HepG2 (cell line): ENCODE results near the gene ESYT3. TPM values are rescaled to one million over a fixed set of nuclear protein-coding genes. Genes with fewer than 3 reads are reported as not detected.
A peak's percentile ranks its signal among the peaks of the same experiment; 100 is the strongest.

Source experiments
- BCLAF1 ChIP-seq: fragments of 450-650 bp; IDR thresholded peaks from 2 replicates; pipeline ENCODE4 v1.6.1; 2017; ENCODE audit warnings: mild to moderate bottlenecking
- DPF2 ChIP-seq: sonication (generic); formaldehyde crosslinking; IDR thresholded peaks from 2 replicates; pipeline ENCODE4 v1.4.0; 2020; ENCODE audit warnings: mild to moderate bottlenecking, low read depth, missing genetic modification reagents, borderline replicate concordance
- GATA4 ChIP-seq: sonication (generic); IDR thresholded peaks from 2 replicates; pipeline ENCODE4 v1.6.1; 2016; ENCODE audit warnings: antibody characterized with exemption, low read depth, borderline replicate concordance
- HMGXB4 ChIP-seq, 2 experiments: sonication (generic) in 1 of 2; formaldehyde crosslinking in 1 of 2; IDR thresholded peaks; 2 replicates each; pipeline versions ENCODE4 v1.4.0 to v1.6.1; 2018 to 2020; ENCODE audit warnings: missing genetic modification reagents in 2 of 2, borderline replicate concordance in 1 of 2, low read depth in 1 of 2, mild to moderate bottlenecking in 1 of 2, missing biosample characterization in 1 of 2
- KLF16 ChIP-seq, 2 experiments: sonication (generic) in 1 of 2; formaldehyde crosslinking in 1 of 2; IDR thresholded peaks; 2 replicates each; pipeline versions ENCODE4 v1.6.1 to v1.8.0; 2016 to 2023; ENCODE audit warnings: missing genetic modification reagents in 2 of 2, missing compliant biosample characterization in 1 of 2
- NAIF1 ChIP-seq: sonication (generic); formaldehyde crosslinking; IDR thresholded peaks from 2 replicates; pipeline ENCODE4 v1.5.0; 2020; ENCODE audit warnings: mild to moderate bottlenecking, missing genetic modification reagents, borderline replicate concordance
- POGZ ChIP-seq: sonication (generic); formaldehyde crosslinking; IDR thresholded peaks from 2 replicates; pipeline ENCODE4 v1.4.0; 2020; ENCODE audit warnings: mild to moderate bottlenecking, missing genetic modification reagents
- SIX4 ChIP-seq: sonication (generic); formaldehyde crosslinking; IDR thresholded peaks from 2 replicates; pipeline ENCODE4 v1.4.0; 2020; ENCODE audit warnings: missing genetic modification reagents
- SP5 ChIP-seq: IDR thresholded peaks from 2 replicates; pipeline ENCODE4 v1.6.1; 2016; ENCODE audit warnings: low read depth, borderline replicate concordance
- TCF7L2 ChIP-seq: IDR thresholded peaks from 2 replicates; pipeline ENCODE4 v1.6.1; 2011; ENCODE audit warnings: mild to moderate bottlenecking, low read depth, low read length, moderate library complexity
- TGIF2 ChIP-seq: IDR thresholded peaks from 2 replicates; pipeline ENCODE4 v1.6.1; 2016; ENCODE audit warnings: control low read depth, missing compliant biosample characterization
- U2AF1 ChIP-seq: fragments of 200-400 bp; formaldehyde crosslinking; optimal IDR thresholded peaks from 2 replicates; pipeline ENCODE3; 2017; ENCODE audit warnings: mild to moderate bottlenecking, low read depth, low read length
- ZNF138 ChIP-seq: sonication (generic); formaldehyde crosslinking; IDR thresholded peaks from 2 replicates; pipeline ENCODE4 v1.5.0; 2020; ENCODE audit warnings: mild to moderate bottlenecking, low read depth, missing genetic modification reagents
- ZNF235 ChIP-seq: sonication (generic); formaldehyde crosslinking; IDR thresholded peaks from 2 replicates; pipeline ENCODE4 v1.8.1; 2023; ENCODE audit warnings: mild to moderate bottlenecking, missing genetic modification reagents, borderline replicate concordance
- ZNF337 ChIP-seq: sonication (generic); formaldehyde crosslinking; IDR thresholded peaks from 2 replicates; pipeline ENCODE4 v1.5.1; 2020; ENCODE audit warnings: missing genetic modification reagents, low read depth, mild to moderate bottlenecking, borderline replicate concordance
- ZNF674 ChIP-seq: sonication (generic); formaldehyde crosslinking; IDR thresholded peaks from 2 replicates; pipeline ENCODE4 v1.5.0; 2020; ENCODE audit warnings: low read depth, mild to moderate bottlenecking, missing genetic modification reagents
- ZNF790 ChIP-seq: sonication (generic); formaldehyde crosslinking; IDR thresholded peaks from 2 replicates; pipeline ENCODE4 v1.8.0; 2022; ENCODE audit warnings: missing genetic modification reagents, mild to moderate bottlenecking, borderline replicate concordance
- polyA plus RNA-seq, 8 experiments: library from polyadenylated mRNA; depleted of rRNA in 3 of 8; stranded (reverse) in 7 of 8; unstranded in 1 of 8; fragments of >200 nt; fragmentation: Illumina TruSeq in 4 of 8; extraction: Trizol in 4 of 8; gene quantifications; 2 replicates each; pipeline versions ENCODE4 v1.2.1 to v1.2.3, GENCODE V29; 2011 to 2016; ENCODE audit warnings: low read depth in 4 of 8, missing spikeins in 1 of 8, mixed read lengths in 1 of 8; ENCODE audit not compliant: insufficient read depth in 1 of 8
- total RNA-seq, 5 experiments: library from RNA; depleted of rRNA; stranded (reverse); fragments of >200 nt; fragmentation: Illumina TruSeq; extraction: Trizol; gene quantifications; 2 replicates each; pipeline ENCODE4 v1.2.3, GENCODE V29; 2016; ENCODE audit warnings: low read depth in 1 of 5
- TF ChIP-seq, protein P1 (sequence below): sonication (generic); formaldehyde crosslinking; IDR thresholded peaks from 2 replicates; pipeline ENCODE4 v1.4.0; 2020; ENCODE audit warnings: mild to moderate bottlenecking, missing genetic modification reagents
- TF ChIP-seq, protein P2 (sequence below): sonication (generic); formaldehyde crosslinking; IDR thresholded peaks from 2 replicates; pipeline ENCODE4 v1.4.0; 2020; ENCODE audit warnings: mild to moderate bottlenecking, missing genetic modification reagents

Gene ESYT3
- total and polyA plus RNA-seq, 2 of the 13 experiments (the other 11 are each of a cell fraction or from before 2014, with no cell fraction given), result 1.5 to 4.1 TPM

DNA sequence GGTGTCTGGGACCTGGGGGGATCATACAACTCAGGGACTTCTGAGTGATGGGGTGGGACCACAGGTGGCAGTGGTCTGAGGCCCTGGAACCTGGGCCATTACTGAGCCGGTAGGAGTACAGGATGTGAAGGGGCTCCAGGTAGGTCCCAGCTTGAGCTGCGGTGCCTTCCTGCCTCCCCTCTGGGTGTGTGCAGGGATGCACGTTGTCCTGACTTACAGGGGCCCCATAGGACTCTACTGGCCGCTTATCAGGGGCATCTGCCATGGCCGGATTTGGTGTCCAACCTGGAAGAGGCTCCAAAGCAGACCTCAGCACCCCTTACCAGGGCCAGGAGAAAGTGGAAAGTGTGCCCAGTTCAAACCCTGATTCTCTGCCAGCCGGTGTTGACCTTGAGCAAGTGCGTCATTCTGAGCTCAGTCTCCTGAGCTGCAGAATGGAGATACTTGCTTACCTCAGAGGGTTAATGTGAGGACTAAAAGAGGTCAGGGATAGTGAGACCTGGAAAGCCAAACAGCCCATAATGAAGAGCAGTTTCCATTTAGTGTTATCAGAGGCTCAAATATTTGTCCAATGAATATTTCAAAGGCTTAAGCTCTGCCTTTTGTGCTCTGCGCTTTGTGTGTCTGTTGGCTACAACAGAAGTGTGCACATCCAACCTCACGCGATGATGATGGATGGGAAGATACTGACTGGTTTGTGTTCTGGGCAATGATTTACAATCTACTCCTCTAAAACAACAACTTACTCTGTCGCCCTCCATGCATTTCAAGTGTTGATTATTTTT, 35.4 kb upstream of the ESYT3 start (continued):
- TF ChIP-seq SP5 (no peak), NAIF1 (no peak), TCF7L2 (peak; percentile 81), DPF2 (CRISPR knock-in tag) (no peak), ZNF674 (CRISPR knock-in tag) (no peak), KLF16 (CRISPR knock-in tag; IDR thresholded peaks at IDR 0.05) (no peak), TGIF2 (CRISPR knock-in tag) (no peak), ZNF337 (CRISPR knock-in tag) (no peak), U2AF1 (no peak), ZNF235 (CRISPR knock-in tag) (no peak), POGZ (CRISPR knock-in tag) (no peak), GATA4 (0 out of 2 replicates have a peak, but pooled peaks have one; percentile 35), BCLAF1 (no peak), HMGXB4 (CRISPR knock-in tag; IDR thresholded peaks at IDR 0.05; ENCODE audit: borderline replicate concordance in 1 of 2, low read depth in 1 of 2) (no peak; a peak in 1 of 4 replicates), SIX4 (CRISPR knock-in tag) (peak; percentile 25; the same call in 1 of the 2 replicates), ZNF138 (CRISPR knock-in tag) (no peak), ZNF790 (no peak)
- TF ChIP-seq, protein P1, sequence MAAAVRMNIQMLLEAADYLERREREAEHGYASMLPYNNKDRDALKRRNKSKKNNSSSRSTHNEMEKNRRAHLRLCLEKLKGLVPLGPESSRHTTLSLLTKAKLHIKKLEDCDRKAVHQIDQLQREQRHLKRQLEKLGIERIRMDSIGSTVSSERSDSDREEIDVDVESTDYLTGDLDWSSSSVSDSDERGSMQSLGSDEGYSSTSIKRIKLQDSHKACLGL (CRISPR knock-in tag), result no peak
- TF ChIP-seq, protein P2, sequence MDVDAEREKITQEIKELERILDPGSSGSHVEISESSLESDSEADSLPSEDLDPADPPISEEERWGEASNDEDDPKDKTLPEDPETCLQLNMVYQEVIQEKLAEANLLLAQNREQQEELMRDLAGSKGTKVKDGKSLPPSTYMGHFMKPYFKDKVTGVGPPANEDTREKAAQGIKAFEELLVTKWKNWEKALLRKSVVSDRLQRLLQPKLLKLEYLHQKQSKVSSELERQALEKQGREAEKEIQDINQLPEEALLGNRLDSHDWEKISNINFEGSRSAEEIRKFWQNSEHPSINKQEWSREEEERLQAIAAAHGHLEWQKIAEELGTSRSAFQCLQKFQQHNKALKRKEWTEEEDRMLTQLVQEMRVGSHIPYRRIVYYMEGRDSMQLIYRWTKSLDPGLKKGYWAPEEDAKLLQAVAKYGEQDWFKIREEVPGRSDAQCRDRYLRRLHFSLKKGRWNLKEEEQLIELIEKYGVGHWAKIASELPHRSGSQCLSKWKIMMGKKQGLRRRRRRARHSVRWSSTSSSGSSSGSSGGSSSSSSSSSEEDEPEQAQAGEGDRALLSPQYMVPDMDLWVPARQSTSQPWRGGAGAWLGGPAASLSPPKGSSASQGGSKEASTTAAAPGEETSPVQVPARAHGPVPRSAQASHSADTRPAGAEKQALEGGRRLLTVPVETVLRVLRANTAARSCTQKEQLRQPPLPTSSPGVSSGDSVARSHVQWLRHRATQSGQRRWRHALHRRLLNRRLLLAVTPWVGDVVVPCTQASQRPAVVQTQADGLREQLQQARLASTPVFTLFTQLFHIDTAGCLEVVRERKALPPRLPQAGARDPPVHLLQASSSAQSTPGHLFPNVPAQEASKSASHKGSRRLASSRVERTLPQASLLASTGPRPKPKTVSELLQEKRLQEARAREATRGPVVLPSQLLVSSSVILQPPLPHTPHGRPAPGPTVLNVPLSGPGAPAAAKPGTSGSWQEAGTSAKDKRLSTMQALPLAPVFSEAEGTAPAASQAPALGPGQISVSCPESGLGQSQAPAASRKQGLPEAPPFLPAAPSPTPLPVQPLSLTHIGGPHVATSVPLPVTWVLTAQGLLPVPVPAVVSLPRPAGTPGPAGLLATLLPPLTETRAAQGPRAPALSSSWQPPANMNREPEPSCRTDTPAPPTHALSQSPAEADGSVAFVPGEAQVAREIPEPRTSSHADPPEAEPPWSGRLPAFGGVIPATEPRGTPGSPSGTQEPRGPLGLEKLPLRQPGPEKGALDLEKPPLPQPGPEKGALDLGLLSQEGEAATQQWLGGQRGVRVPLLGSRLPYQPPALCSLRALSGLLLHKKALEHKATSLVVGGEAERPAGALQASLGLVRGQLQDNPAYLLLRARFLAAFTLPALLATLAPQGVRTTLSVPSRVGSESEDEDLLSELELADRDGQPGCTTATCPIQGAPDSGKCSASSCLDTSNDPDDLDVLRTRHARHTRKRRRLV (CRISPR knock-in tag), result no peak
